CD14-positive monocyte (primary cell): ENCODE data around the gene BAIAP3. TPM values are rescaled to one million over a fixed set of nuclear protein-coding genes. Genes with fewer than 3 reads are reported as not detected.

Experiments
- DNase-seq, 3 donors: peaks; one replicate each; pipeline ENCODE4 v3.0.0-alpha.2; 2011 to 2022
- H2AFZ ChIP-seq: 2 replicates; pipeline ENCODE4 v1.6.0; 2012; ENCODE audit warnings: mild to moderate bottlenecking, low read depth, low read length, inconsistent platforms; ENCODE audit not compliant: insufficient read depth, poor library complexity, severe bottlenecking
- H3K27ac ChIP-seq, 2 donors: 1 replicate in 1 of 2; 2 replicates in 1 of 2; pipeline ENCODE4 v1.5.1; 2012 to 2013; ENCODE audit warnings: low read length in 2 of 2, control low read depth in 1 of 2, inconsistent platforms in 1 of 2, low read depth in 1 of 2, mild to moderate bottlenecking in 1 of 2
- H3K27me3 ChIP-seq, 2 donors: one replicate each; pipeline versions ENCODE4 v1.6.0 to v1.6.1; 2011 to 2013; ENCODE audit warnings: low read length in 2 of 2; ENCODE audit not compliant: control insufficient read depth in 2 of 2, insufficient read depth in 2 of 2
- H3K36me3 ChIP-seq, 2 donors: replicated peaks in 1 of 2; 1 replicate in 1 of 2; 2 replicates in 1 of 2; pipeline versions ENCODE4 v1.5.1 to v1.6.1; 2012 to 2013; ENCODE audit warnings: low read length in 2 of 2, control low read depth in 1 of 2, inconsistent platforms in 1 of 2, mild to moderate bottlenecking in 1 of 2; ENCODE audit not compliant: insufficient read depth in 2 of 2, control insufficient read depth in 1 of 2
- H3K4me1 ChIP-seq, 2 donors: 1 replicate in 1 of 2; 2 replicates in 1 of 2; pipeline versions ENCODE4 v1.5.1 to v1.6.1; 2012 to 2013; ENCODE audit warnings: low read length in 2 of 2, control low read depth in 1 of 2, inconsistent platforms in 1 of 2, mild to moderate bottlenecking in 1 of 2, moderate library complexity in 1 of 2; ENCODE audit not compliant: insufficient read depth in 2 of 2, control insufficient read depth in 1 of 2
- H3K4me2 ChIP-seq: replicated peaks from 2 replicates; pipeline ENCODE3; 2012; ENCODE audit warnings: low read length, moderate library complexity, mild to moderate bottlenecking; ENCODE audit not compliant: poor library complexity, severe bottlenecking; ENCODE audit errors: extremely low read depth
- H3K4me3 ChIP-seq, 3 experiments: fragments of 200-600 bp in 1 of 3; sonication (generic) in 1 of 3; replicated peaks in 1 of 3; 1 replicate in 2 of 3; 2 replicates in 1 of 3; pipeline ENCODE4 v1.5.1; 2011 to 2013; ENCODE audit warnings: low read length in 3 of 3, mild to moderate bottlenecking in 3 of 3, control low read depth in 2 of 3, low read depth in 2 of 3, inconsistent platforms in 1 of 3, moderate library complexity in 1 of 3
- H3K79me2 ChIP-seq: 2 replicates; pipeline ENCODE4 v1.6.0; 2012; ENCODE audit warnings: mild to moderate bottlenecking, control low read depth, inconsistent platforms, low read length, moderate library complexity; ENCODE audit not compliant: insufficient read depth
- H3K9ac ChIP-seq: 2 replicates; pipeline ENCODE4 v1.6.0; 2017; ENCODE audit warnings: low read length, mild to moderate bottlenecking; ENCODE audit not compliant: insufficient read depth, poor library complexity, severe bottlenecking
- H3K9me3 ChIP-seq, 2 donors: replicated peaks in 1 of 2; 1 replicate in 1 of 2; 2 replicates in 1 of 2; pipeline versions ENCODE4 v1.5.1 to v1.6.1; 2012 to 2013; ENCODE audit warnings: low read length in 2 of 2, control low read depth in 1 of 2; ENCODE audit not compliant: control insufficient read depth in 1 of 2, insufficient read depth in 1 of 2
- H4K20me1 ChIP-seq: 2 replicates; pipeline ENCODE4 v1.6.0; 2012; ENCODE audit warnings: mild to moderate bottlenecking, low read length, control low read depth, moderate library complexity; ENCODE audit not compliant: insufficient read depth
- H3K27ac Mint-ChIP-seq, 7 donors: one replicate each; pipeline ENCODE4 v1.8.0; 2020; ENCODE audit warnings: mild to moderate bottlenecking in 7 of 7, mixed read lengths in 7 of 7, moderate library complexity in 6 of 7, inconsistent platforms in 2 of 7
- H3K27me3 Mint-ChIP-seq, 3 donors: one replicate each; pipeline ENCODE4 v1.8.0; 2021 to 2022; ENCODE audit warnings: low read depth in 3 of 3, mild to moderate bottlenecking in 3 of 3, mixed read lengths in 3 of 3, moderate library complexity in 3 of 3, inconsistent platforms in 1 of 3
- H3K36me3 Mint-ChIP-seq, 2 donors: one replicate each; pipeline ENCODE4 v1.8.0; 2020; ENCODE audit warnings: mixed read lengths in 2 of 2, inconsistent platforms in 1 of 2, mild to moderate bottlenecking in 1 of 2
- H3K4me1 Mint-ChIP-seq: one replicate; pipeline ENCODE4 v1.8.0; 2020; ENCODE audit warnings: mild to moderate bottlenecking, mixed read lengths
- H3K4me3 Mint-ChIP-seq, 2 donors: one replicate each; pipeline ENCODE4 v1.8.0; 2020; ENCODE audit warnings: mild to moderate bottlenecking in 2 of 2, mixed read lengths in 2 of 2, moderate library complexity in 1 of 2
- H3K9me3 Mint-ChIP-seq, 7 donors: one replicate each; pipeline ENCODE4 v1.8.0; 2020 to 2022; ENCODE audit warnings: mixed read lengths in 7 of 7, mild to moderate bottlenecking in 6 of 7, moderate library complexity in 6 of 7, inconsistent platforms in 2 of 7
- WGBS: methylation state at CpG from one replicate; pipeline ENCODE4 v1.1.5; 2013; ENCODE audit warnings: missing lambda C conversion rate; ENCODE audit not compliant: insufficient coverage; 5-methylcytosine and 5-hydroxymethylcytosine counted together
- intact Hi-C, 2 donors: fragments of 100-400 bp; cut with micrococcal nuclease; formaldehyde crosslinking; loops; one replicate each; pipeline versions ENCODE4 v1.15.0 to v1.15.1; 2023
- polyA plus RNA-seq, 3 donors: library from polyadenylated mRNA; depleted of rRNA in 1 of 3; unstranded in 2 of 3; stranded (reverse) in 1 of 3; fragments of 300-500 nt in 2 of 3; fragments of >200 nt in 1 of 3; fragmentation: Illumina TruSeq in 2 of 3; gene quantifications; 1 replicate in 2 of 3; 2 replicates in 1 of 3; pipeline ENCODE4 v1.2.3, GENCODE V29; 2012 to 2021
- TF ChIP-seq, protein P1 (sequence below): fragments of 200-600 bp; IDR thresholded peaks from one replicate; pipeline ENCODE4 v1.8.0; 2022; ENCODE audit warnings: antibody characterized with exemption, mild to moderate bottlenecking

Gene BAIAP3
- polyA plus RNA-seq, 3 donors = 1.0 TPM; not detected in 2

DNA sequence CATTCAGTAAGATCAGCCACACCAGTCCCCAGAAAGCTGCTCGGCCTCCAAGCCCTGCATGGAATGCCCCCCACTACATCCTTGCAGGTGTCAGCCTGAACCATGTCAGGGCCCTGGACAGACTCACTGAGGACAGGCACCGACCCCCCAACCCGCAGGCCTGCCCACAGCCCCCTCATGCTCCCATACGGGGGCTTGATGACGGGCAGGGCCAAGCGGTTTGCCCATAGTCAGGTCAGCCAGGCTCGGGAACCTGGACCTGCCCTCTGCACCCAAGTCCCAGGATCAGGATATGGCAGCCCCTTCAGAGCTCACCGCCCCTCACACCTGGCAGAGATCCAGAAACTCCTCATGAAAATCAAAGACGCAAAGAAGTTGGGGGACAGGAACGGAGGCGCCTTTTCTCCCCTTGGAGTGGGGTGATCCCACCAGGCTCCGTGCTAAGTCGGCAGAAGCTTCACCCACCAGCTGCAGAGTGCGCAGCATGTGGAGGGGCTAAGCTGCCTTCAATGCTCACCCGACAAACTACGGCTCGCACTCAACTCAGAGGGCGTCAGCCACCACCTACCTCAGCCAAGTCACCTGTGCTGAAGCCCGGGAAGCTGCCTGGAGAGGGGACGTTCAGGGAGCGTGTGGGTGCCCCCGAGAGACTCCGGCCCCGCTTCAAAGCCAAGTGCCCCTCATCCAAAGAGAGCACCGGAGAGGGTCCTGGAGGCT is 44.8 kb downstream of the BAIAP3 start:
- Mint-ChIP-seq H3K27ac (peak overlapping the region in 3 of 7 donors; percentile 47 to 85 (median 65)), H3K4me3 (peak overlapping the region in 1 of 2 donors; percentile 76), H3K27me3 (peaks cover 1 to 3% (median 2%) of the 10 kb centered on the region in 3 donors), H3K9me3 (no peaks in the 10 kb centered on the region), H3K4me1 (peaks cover 17% of the 10 kb centered on the region), H3K36me3 (peaks cover 40 to 70% of the 10 kb centered on the region in 2 donors)
- H3K4me3 ChIP-seq = peak overlapping the region in 1 of 3 experiments; percentile 75
- TF ChIP-seq, protein P1, sequence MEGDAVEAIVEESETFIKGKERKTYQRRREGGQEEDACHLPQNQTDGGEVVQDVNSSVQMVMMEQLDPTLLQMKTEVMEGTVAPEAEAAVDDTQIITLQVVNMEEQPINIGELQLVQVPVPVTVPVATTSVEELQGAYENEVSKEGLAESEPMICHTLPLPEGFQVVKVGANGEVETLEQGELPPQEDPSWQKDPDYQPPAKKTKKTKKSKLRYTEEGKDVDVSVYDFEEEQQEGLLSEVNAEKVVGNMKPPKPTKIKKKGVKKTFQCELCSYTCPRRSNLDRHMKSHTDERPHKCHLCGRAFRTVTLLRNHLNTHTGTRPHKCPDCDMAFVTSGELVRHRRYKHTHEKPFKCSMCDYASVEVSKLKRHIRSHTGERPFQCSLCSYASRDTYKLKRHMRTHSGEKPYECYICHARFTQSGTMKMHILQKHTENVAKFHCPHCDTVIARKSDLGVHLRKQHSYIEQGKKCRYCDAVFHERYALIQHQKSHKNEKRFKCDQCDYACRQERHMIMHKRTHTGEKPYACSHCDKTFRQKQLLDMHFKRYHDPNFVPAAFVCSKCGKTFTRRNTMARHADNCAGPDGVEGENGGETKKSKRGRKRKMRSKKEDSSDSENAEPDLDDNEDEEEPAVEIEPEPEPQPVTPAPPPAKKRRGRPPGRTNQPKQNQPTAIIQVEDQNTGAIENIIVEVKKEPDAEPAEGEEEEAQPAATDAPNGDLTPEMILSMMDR = no peak
- WGBS = 96% methylated on average over 20 of the region's 25 CpGs
- no peaks in the 10 kb centered on the region for H3K9me3 ChIP-seq
- H3K4me1 ChIP-seq = peaks cover 12 to 22% of the 10 kb centered on the region in 2 donors
- peaks cover 31 to 43% of the 10 kb centered on the region in 2 donors for H3K36me3 ChIP-seq
- peak in 1 of 3 donors; percentile 10 for DNase-seq
- no peak overlapping the region for H2AFZ ChIP-seq
- no peak overlapping the region for H3K9ac ChIP-seq
- H3K27me3 ChIP-seq = no peaks in the 10 kb centered on the region
- H4K20me1 ChIP-seq = peaks cover 83% of the 10 kb centered on the region
- peaks cover 12% of the 10 kb centered on the region for H3K79me2 ChIP-seq
- no peak overlapping the region for H3K27ac ChIP-seq
- intact Hi-C loops = no loop called here
- peak overlapping the region; percentile 91 for H3K4me2 ChIP-seq

DNA sequence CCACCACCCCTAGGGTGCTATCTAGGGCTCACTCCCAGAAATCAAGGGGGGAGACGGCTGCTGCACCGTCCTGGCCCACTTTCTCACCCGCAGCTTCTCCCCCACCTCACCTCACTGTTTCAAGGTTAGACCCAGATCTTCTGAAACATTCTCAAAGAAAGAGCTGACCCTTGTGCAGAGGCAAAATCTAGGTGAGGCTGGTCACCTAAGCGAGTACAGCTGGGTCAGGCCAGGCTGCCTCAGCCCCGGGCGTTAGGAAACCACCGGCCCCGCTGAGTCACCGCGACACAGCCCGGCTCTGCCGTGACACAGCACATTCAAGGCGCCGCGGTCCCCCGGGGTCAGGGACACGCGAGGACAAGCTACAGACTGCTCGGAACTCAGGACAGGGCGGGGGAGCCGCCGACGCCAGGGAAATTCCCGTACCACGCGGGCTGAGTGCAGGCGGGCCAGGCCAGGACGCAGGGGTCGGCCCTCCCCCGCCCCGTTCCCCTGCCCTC is 45.4 kb downstream of the BAIAP3 start:
- peaks cover 89% of the 10 kb centered on the region for H4K20me1 ChIP-seq
- Mint-ChIP-seq H3K4me3 (peak overlapping the region; percentile 76 to 89), H3K27me3 (peaks cover 1 to 3% (median 2%) of the 10 kb centered on the region in 3 donors), H3K9me3 (no peaks in the 10 kb centered on the region), H3K4me1 (peaks cover 17% of the 10 kb centered on the region), H3K27ac (peak overlapping the region in 5 of 7 donors; percentile 65 to 88 (median 85)), H3K36me3 (peaks cover 40 to 76% of the 10 kb centered on the region in 2 donors)
- H3K27ac ChIP-seq = no peak overlapping the region
- WGBS = 7% methylated on average over 31 of the region's 31 CpGs
- peaks cover 37 to 49% of the 10 kb centered on the region in 2 donors for H3K36me3 ChIP-seq
- H3K27me3 ChIP-seq = no peaks in the 10 kb centered on the region
- H3K4me1 ChIP-seq = peaks cover 12 to 22% of the 10 kb centered on the region in 2 donors
- no peaks in the 10 kb centered on the region for H3K9me3 ChIP-seq
- TF ChIP-seq, protein P1 = no peak
- H2AFZ ChIP-seq = no peak overlapping the region
- peaks cover 12% of the 10 kb centered on the region for H3K79me2 ChIP-seq
- DNase-seq = peak; percentile 84 to 96 (median 86)
- H3K4me2 ChIP-seq = peak overlapping the region; percentile 91
- peak overlapping the region; percentile 20 to 75 (median 37) for H3K4me3 ChIP-seq
- H3K9ac ChIP-seq = peak overlapping the region; percentile 65
- intact Hi-C loops = loop anchor here in 1 of 2 donors (1.0 kb wide), 1 partner anchor 327 kb away; the partner anchor contains the start of gene MAPK8IP3
